Adrenal gland (tissue), 5 donors: ENCODE results near the gene PSTPIP1.

Experiments
- POLR2A ChIP-seq, 2 donors: fragments of 450-650 bp; IDR thresholded peaks; one replicate each; pipeline ENCODE4 v1.6.1; 2017; ENCODE audit warnings: antibody characterized with exemption in 2 of 2, mild to moderate bottlenecking in 2 of 2, moderate library complexity in 1 of 2
- TF ChIP-seq, protein P1 (sequence below), 6 experiments: fragments of 450-650 bp in 4 of 6; fragments of 200-600 bp in 2 of 6; sonication (generic) in 1 of 6; IDR thresholded peaks; 1 replicate in 5 of 6; 2 replicates in 1 of 6; pipeline versions ENCODE4 v1.5.1 to v1.8.0; 2016 to 2021; ENCODE audit warnings: antibody characterized with exemption in 6 of 6, mild to moderate bottlenecking in 2 of 6, moderate library complexity in 1 of 6
- donor health status: DM: no; HTN: no; CAD: no.

DNA sequence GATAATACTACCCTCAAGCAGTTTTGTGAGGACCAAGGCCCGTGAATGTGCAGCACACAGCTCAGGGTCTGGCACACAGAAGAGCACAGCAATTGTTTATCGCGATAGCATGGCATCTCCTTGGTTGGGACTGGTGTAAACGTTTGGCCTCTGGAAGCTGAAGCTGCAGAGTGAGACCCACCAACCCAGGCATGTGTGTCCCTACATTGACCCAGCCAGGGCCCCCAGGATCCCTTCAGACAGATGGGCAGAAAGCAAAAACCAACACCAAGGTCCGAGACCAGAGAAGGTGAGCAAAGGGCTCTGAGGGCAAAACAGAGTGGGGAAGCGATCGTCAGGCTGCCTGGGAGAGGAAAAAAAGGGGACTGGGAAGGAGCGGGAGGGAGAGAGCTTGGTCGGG, 12.6 kb upstream of the PSTPIP1 start:
- TF ChIP-seq, protein P1, sequence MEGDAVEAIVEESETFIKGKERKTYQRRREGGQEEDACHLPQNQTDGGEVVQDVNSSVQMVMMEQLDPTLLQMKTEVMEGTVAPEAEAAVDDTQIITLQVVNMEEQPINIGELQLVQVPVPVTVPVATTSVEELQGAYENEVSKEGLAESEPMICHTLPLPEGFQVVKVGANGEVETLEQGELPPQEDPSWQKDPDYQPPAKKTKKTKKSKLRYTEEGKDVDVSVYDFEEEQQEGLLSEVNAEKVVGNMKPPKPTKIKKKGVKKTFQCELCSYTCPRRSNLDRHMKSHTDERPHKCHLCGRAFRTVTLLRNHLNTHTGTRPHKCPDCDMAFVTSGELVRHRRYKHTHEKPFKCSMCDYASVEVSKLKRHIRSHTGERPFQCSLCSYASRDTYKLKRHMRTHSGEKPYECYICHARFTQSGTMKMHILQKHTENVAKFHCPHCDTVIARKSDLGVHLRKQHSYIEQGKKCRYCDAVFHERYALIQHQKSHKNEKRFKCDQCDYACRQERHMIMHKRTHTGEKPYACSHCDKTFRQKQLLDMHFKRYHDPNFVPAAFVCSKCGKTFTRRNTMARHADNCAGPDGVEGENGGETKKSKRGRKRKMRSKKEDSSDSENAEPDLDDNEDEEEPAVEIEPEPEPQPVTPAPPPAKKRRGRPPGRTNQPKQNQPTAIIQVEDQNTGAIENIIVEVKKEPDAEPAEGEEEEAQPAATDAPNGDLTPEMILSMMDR (IDR thresholded peaks at IDR 0.05), result no peak
- no peak for TF ChIP-seq POLR2A (IDR thresholded peaks at IDR 0.05)
